ENCODE results near the gene KRTAP4-8.
"Not testable (repeated sequence)": the region's sequence is repeated elsewhere in the genome, so short reads cannot be mapped to it uniquely, and the experiment has no call there.

Gene KRTAP4-8

DNA sequence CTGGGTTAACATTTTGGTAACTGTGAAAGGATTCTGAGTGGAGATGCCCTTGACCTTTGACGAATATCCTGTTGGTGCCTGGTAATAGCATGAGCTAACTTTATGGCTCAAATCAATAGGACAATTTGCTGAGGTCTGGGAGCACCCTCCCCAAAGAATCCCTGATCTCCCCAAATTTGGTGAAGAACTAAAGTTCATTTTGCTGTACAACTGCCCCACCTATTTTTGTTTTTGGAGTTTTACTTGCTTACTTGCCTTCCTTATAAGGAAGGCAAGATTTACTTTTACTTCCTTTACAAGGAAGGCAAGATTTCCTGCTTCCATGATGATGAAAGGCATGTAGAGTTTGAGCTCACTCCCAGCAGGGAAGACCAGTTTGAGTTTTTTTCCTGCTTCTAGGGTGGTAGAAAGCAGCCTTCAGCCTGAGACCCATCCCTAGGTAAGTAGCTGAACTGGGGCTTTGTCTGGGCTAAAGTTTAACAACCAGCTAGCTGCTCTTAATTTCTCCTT, 10.1 kb upstream of the KRTAP4-8 start:
- no peak for DNase-seq

DNA sequence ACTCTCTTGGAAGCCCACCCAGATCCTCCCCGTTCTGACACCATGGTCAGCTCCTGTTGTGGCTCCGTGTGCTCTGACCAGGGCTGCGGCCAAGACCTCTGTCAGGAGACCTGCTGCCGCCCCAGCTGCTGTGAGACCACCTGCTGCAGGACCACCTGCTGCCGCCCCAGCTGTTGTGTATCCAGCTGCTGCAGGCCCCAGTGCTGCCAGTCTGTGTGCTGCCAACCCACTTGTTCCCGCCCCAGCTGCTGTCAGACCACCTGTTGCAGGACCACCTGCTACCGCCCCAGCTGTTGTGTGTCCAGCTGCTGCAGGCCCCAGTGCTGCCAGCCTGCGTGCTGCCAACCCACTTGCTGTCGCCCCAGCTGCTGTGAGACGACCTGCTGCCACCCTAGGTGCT, 7.4 kb upstream of the KRTAP4-8 start, which contains the start of gene KRTAP4-9:
TSS of gene KRTAP4-9 (plus strand) at position 43 of the 400 bp plus-strand sequence. CDS start at position 43, 0 bp downstream.
- DNase-seq = not testable (repeated sequence)

GRCh38 chr17:41104386-41105038, 6.6 kb upstream of the KRTAP4-8 start:
- not testable (repeated sequence) for DNase-seq

DNA sequence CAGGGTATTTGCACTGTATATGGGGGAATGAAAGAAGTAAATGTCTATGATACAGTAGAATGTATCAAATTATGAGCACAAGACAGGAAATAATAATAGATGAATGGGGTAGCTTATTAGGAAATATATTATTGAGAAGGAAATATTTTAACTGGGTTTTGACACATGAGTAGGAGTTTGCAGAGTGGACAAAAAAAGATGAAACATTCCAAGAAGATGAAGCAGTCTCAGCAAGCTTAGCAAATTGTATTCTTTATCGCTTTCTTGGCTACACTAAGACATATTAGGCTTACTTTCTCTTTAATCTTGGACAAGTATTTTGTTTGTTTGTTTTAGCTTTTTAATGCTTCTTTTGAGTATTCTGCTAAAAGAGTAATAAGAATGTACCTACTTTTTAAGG, 6.0 kb upstream of the KRTAP4-8 start:
- DNase-seq = no peak

DNA sequence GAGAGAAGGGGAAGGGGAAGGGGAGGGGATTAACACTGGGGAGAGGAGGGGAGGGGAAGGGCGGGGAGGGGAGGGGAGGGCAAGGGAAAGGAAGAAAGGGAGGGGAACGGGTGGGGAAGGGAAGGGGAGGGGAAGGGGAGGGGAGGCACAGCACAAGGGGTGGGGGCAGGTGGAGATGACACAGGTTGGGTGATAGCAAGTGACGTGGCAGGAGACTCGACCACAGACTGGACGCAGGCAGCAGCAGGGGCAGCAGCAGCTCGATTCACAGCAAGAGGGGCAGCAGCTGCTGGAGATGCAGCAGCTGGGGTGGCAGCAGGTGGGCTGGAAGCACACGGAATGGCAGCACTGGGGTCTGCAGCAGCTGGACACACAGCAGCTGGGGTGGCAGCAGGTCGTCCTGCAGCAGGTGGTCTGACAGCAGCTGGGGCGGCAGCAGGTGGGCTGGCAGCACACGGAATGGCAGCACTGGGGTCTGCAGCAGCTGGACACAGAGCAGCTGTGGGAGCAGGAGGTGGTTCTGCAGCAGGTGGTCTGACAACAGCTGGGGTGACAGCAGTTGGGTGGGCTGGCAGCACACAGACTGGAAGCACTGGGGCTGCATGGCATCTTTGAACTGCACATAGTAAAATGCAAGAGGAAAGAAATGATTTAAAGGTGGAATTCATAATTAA, 3.8 kb upstream of the KRTAP4-8 start, which contains the start of gene KRTAP4-16:
TSS of gene KRTAP4-16 (minus strand) at position 624 of the 674 bp plus-strand sequence. CDS start at position 624, 0 bp downstream.
- no peak for DNase-seq

GRCh38 chr17:41099682-41100480, 1.9 kb upstream of the KRTAP4-8 start:
- not testable (repeated sequence) for DNase-seq

DNA sequence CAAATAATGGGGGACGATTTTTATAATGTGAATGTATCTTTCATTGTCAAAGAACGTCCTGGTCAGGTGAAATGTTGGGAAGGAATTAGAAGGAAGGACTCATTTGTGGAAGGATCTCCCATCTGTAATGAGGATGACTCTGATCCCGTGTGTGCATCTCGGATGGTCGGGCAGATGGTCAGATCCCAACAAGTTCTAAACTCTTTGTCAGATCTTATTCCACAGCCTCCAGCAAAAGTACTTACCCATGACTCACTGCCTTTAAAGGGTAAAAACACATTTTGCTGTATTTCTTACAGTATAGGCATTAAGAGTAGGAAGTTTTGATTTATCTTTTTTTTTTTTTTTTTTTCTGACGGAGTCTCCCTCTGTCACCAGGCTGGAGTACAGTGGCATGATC, 539 bp upstream of the KRTAP4-8 start:
- no peak for DNase-seq

DNA sequence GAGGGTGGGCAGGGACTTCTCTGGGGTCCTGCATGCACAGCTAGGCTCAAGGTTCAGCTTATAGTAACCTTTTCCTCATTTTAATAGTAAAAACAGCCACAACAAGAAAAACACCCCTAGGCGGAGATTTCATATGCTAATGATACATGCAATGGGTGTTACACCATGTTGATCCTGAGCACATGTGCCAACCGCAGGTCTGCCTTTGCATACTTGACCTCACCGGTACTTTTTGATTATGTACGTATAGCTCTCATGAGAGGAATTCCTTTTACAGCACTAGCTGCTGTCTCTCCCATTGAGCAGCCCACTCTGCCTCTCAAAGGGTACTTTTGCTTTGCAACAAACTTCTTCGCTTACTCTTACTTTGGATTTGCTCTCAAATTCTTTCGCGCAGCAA, 1.9 kb downstream of the KRTAP4-8 start:
- DNase-seq = no peak

DNA sequence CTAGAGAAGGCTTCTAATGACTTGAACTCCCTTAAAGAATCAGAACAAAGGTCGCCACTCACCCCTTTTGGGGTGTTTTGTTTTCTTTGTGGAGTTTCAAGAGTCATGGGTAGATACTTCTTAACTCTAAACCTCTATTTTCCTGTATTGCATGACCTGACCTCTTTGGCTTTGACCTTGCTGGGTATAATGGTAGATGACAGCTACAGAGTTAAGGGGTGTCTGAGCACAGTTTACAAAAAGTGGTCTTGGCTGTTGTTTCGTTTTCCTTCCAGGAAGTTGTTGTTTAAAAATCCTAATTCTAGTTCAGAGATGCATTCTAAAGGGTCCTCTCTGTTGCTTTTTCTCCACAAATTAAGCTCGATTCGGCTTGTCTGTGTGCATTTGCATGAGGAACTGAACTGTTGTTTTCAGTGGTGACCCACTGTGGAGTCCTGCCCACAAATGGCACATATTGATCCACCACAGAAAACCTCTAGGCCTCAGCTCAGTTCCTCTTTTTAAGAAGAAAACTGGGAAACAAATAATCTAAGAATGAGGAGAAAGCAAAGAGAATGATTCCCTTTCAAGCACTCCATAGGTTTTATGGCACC, 9.1 kb downstream of the KRTAP4-8 start:
- DNase-seq = not testable (repeated sequence)

- DNase-seq = not testable (repeated sequence)
Measured at GRCh38 chr17:41084100-41084856, 13.7 kb downstream of the KRTAP4-8 start, which contains the start of gene KRTAP4-7. Gene KRTAP4-7 (plus strand): TSS chr17:41084150. CDS start chr17:41084207, 57 bp downstream.

DNA sequence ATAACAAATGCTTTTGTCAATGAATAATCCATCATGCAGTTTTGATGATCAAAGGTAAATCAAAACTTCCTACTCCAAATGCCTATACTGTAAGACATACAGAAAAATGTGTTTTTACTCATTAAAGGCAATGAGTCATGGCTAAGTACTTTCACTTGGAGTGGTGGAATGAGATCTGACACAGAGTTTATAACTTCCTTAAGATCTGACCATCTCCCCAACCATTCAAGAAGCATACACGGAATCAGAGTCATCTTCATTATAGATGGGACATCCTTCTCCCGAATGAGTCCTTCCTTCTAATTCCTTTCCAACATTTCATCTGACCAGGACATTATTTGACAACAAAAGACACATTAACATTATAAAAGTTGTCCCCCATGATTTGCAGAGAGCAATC, 14.5 kb downstream of the KRTAP4-8 start:
- DNase-seq = not testable (repeated sequence)

- no peak for DNase-seq
Measured at GRCh38 chr17:41082626-41083025, 15.3 kb downstream of the KRTAP4-8 start.

GRCh38 chr17:41076788-41077187, 21.2 kb downstream of the KRTAP4-8 start:
- DNase-seq = no peak

DNA sequence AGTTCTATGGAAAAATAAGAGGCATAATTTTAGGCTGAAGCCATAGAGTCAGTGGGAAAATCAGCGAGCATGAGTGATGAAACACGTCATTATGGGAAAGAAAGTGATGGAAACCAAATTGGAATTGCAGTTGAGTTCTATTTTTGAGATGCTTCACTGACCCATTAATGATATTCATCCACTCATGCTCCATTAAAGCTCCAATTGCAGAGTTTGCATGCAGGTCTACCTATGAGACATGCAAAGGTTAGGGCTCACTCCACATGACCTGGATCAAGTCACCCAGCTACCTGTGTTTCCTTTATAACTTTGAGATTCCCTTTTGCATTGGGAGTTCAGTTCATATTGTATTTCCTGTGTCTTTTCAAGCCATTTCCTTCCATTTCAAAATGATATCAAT, 24.3 kb downstream of the KRTAP4-8 start:
- no peak for DNase-seq

- no peak for DNase-seq
Measured at GRCh38 chr17:41071606-41072360, 26.2 kb downstream of the KRTAP4-8 start.

GRCh38 chr17:41069031-41069430, 28.9 kb downstream of the KRTAP4-8 start:
- no peak for DNase-seq

DNA sequence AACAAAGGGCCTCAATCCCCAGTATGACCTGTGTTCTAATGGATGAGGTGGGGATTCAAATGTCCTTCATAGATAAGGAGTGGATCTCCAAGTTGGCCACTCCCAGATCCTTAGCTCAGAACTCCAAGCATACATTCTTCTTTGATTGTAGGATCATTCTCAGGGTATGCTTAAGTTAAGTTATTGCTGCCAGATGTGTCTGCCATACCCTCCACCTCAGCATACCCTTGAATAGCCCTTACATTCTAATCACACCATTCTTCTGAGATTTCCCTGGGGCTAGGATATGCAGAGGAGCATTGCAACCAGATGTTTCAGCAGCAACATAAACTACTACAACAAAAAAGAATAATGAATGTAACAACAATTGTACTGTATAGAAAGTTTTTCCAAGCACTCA, 30.7 kb downstream of the KRTAP4-8 start:
- no peak for DNase-seq

DNA sequence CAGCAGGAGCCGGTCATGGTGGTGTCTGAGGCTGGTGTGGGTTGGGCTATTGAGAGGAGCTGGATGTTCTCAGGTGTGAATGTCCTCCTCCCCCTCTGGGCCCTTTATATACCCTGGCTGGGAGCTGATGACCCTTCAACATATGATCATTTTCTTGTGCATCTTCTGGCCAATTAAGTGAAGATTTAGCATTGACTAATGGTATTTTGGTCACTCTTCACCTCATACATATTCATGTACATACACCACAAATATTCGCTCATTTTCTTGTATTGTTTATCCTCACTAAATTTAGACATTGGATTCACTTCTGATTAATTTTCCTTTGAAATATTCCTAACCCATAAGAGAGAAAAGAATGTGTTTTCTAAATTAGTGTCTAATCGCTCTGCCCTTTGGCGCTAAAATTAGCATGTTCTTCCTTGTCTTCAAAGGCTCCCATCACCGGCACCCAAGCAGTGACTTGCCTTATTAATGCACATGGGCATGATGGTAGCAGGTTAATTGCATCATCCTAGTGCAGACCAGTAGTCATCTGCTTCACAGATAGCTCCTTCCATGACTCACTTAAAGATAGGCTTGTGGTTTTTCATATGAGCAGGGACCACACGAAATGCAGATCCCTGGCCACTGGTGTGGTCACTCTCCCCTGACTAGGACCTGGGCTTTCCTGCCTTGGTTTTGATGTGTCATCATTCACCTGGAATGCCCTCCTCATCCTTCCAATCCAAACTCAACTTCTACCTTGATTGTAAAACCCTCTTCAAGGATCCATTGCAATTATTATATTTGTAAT, 31.9 kb downstream of the KRTAP4-8 start, which contains the start of gene KRTAP2-4:
TSS of gene KRTAP2-4 (minus strand) at position 51 of the 796 bp plus-strand sequence. CDS start at position 17, 34 bp downstream.
- DNase-seq = no peak

GRCh38 chr17:41065016-41065689, 32.8 kb downstream of the KRTAP4-8 start:
- not testable (repeated sequence) for DNase-seq
